Measurements from ENCODE around the gene PFKL.

DNA sequence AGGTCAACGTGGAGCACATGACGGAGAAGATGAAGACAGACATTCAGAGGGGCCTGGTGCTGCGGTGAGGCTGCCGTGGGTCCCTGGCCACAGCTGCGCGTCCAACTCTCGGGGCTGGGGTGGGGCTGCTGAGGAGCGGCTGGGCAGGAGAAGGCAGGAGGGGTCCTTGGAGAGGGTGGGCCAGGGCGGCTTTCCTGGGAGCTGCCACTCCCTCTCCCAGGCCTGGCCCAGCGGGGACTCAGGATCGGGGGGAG lies 24.9 kb downstream of the PFKL start:
- TF ChIP-seq, protein P1, sequence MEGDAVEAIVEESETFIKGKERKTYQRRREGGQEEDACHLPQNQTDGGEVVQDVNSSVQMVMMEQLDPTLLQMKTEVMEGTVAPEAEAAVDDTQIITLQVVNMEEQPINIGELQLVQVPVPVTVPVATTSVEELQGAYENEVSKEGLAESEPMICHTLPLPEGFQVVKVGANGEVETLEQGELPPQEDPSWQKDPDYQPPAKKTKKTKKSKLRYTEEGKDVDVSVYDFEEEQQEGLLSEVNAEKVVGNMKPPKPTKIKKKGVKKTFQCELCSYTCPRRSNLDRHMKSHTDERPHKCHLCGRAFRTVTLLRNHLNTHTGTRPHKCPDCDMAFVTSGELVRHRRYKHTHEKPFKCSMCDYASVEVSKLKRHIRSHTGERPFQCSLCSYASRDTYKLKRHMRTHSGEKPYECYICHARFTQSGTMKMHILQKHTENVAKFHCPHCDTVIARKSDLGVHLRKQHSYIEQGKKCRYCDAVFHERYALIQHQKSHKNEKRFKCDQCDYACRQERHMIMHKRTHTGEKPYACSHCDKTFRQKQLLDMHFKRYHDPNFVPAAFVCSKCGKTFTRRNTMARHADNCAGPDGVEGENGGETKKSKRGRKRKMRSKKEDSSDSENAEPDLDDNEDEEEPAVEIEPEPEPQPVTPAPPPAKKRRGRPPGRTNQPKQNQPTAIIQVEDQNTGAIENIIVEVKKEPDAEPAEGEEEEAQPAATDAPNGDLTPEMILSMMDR (IDR thresholded peaks at IDR 0.05 in 2 of 3, conservative IDR thresholded peaks at IDR 0.05 in 1 of 3; ENCODE audit: borderline replicate concordance in 1 of 3, insufficient read depth in 1 of 3, low read depth in 2 of 3, low read length in 2 of 3), result no peak
- TF ChIP-seq EZH2phosphoT487 (IDR thresholded peaks at IDR 0.05; ENCODE audit: borderline replicate concordance) (no peak), POLR2A (IDR thresholded peaks at IDR 0.05; ENCODE audit: borderline replicate concordance, extremely low read depth, insufficient read depth, insufficient read length) (no peak), ZNF274 (IDR thresholded peaks at IDR 0.05; ENCODE audit: low read depth, low read length) (no peak)
- TF ChIP-seq, protein P2, sequence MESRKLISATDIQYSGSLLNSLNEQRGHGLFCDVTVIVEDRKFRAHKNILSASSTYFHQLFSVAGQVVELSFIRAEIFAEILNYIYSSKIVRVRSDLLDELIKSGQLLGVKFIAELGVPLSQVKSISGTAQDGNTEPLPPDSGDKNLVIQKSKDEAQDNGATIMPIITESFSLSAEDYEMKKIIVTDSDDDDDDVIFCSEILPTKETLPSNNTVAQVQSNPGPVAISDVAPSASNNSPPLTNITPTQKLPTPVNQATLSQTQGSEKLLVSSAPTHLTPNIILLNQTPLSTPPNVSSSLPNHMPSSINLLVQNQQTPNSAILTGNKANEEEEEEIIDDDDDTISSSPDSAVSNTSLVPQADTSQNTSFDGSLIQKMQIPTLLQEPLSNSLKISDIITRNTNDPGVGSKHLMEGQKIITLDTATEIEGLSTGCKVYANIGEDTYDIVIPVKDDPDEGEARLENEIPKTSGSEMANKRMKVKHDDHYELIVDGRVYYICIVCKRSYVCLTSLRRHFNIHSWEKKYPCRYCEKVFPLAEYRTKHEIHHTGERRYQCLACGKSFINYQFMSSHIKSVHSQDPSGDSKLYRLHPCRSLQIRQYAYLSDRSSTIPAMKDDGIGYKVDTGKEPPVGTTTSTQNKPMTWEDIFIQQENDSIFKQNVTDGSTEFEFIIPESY (IDR thresholded peaks at IDR 0.05; ENCODE audit: extremely low read depth, insufficient replicate concordance, low read length), result no peak

Measured in HCT116 (cell line).